Measurements from ENCODE around the gene ZSWIM5.
A peak's percentile ranks its signal among the peaks of the same experiment; 100 is the strongest.

ZSWIM5 gene

DNA sequence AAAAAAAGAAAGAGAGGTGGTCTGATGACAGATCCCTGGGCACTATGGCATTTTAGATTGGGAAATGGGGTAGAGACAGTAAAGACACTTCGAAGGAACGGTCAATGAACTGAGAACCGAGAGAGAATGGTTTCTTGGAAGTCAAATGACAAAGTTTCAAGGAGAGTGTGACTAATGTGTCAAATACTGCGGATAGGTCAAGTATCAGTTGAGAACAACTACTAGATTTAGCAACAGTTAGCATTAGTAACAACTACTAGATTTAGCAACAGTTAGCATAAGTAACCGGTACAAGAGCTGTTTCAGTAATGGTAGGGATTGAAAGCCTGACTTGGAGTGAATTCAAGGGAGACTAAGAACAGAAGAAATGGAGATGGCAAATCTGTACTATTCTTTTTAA, 159.4 kb downstream of the ZSWIM5 start:
- no peak for DNase-seq (ENCODE audit: low read depth)
- H3K4me3 ChIP-seq (replicated peaks; ENCODE audit: low read depth, low read length) = no peak overlapping the region
- TF ChIP-seq, protein P1, sequence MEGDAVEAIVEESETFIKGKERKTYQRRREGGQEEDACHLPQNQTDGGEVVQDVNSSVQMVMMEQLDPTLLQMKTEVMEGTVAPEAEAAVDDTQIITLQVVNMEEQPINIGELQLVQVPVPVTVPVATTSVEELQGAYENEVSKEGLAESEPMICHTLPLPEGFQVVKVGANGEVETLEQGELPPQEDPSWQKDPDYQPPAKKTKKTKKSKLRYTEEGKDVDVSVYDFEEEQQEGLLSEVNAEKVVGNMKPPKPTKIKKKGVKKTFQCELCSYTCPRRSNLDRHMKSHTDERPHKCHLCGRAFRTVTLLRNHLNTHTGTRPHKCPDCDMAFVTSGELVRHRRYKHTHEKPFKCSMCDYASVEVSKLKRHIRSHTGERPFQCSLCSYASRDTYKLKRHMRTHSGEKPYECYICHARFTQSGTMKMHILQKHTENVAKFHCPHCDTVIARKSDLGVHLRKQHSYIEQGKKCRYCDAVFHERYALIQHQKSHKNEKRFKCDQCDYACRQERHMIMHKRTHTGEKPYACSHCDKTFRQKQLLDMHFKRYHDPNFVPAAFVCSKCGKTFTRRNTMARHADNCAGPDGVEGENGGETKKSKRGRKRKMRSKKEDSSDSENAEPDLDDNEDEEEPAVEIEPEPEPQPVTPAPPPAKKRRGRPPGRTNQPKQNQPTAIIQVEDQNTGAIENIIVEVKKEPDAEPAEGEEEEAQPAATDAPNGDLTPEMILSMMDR (IDR thresholded peaks at IDR 0.05; ENCODE audit: low read length, missing control alignments) = no peak

DNA sequence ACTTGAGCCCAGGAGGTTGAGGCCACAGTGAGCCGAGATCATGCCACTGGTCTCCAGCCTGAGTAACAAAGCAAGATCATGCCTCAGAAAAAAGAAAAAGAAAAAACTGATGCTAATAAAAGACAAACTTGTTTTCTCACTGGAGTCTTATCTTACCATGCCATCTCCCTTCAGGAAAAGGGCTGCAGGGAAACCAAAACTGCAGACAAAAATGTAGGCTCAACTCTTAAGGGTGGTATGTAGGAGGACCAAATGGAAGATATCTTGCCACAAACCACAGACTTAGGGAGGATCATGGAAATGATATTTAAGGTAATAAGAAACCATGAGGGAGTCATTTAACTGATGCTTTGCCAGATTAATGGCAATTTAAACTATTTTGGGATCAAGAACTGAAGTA, 161.5 kb downstream of the ZSWIM5 start:
- H3K4me3 ChIP-seq (replicated peaks; ENCODE audit: low read depth, low read length) = no peak overlapping the region
- TF ChIP-seq, protein P1 (IDR thresholded peaks at IDR 0.05; ENCODE audit: low read length, missing control alignments) = no peak
- no peak for DNase-seq (ENCODE audit: low read depth)

DNA sequence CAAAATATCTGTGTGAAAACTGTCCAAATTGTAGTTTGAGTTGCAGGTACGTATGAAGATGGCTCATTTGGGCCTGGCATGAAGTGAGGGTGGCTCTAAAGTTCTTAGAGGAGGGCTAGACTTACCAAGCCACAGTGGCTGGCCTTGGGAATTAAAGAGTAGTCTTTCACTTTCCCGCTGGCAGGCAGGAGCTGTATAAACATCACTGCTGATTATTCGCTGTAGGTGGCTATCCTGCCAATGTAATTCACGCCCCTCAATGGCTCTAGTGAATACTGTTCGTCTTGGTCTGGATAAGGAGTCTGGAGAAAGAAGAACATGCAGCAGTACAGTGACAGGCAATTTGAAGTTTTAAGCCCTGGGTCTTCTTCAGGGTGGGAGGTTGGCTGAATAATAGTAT, 163.3 kb downstream of the ZSWIM5 start:
- H3K4me3 ChIP-seq (replicated peaks; ENCODE audit: low read depth, low read length) = no peak overlapping the region
- TF ChIP-seq, protein P1 (IDR thresholded peaks at IDR 0.05; ENCODE audit: low read length, missing control alignments) = no peak
- no peak for DNase-seq (ENCODE audit: low read depth)

DNA sequence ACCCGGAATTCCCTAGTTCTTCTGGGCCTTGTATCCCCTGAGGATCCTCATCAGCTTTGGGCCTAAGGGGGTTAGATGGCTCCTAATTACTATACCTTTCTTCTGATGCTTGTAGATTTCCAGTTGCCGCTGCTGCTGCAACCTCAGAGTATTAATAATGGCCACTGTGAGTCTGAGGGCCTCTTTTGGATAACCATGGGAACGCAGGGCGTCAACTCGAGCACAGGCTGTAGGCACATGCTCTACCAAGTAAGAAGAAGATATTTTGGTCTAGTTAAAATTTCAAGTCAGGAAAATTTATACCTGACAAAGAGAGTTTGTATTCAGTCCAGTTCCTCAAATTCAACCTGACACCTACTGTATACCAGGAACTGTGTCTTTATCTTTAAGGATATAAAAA, 166.1 kb downstream of the ZSWIM5 start:
- TF ChIP-seq, protein P1 (IDR thresholded peaks at IDR 0.05; ENCODE audit: low read length, missing control alignments) = no peak

DNA sequence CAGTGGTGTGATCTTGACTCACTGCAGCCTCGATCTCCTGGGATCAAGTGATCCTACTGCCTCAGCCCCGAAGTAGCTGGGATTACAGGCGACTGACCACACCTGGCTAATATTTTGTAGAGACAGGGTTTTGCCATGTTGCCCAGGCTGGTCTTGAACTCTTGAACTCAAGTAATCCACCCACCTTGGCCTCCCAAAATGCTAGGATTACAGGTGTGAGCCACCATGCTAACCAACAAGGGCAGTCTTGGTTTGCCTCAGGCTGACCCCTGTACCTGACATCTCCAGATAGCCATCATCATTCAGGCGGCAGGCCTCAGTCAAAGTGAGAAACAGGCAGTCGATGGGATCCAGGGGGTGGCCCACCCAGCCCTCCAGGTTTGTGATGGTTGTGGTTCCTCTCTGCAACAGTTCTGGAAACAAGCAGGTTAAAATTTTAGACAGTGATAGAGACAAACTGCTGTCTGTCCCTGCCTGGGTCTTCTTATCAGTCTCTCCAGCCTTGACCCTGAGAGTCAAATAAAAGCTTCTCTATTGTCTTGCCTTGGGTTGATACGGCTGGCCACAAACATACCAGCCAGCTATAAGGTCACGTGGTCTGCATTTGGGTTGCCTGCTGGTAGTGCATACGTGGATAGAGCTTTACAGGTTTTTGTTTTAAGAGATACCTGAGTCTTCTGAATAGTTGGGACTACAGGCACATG, 167.6 kb downstream of the ZSWIM5 start:
- TF ChIP-seq, protein P1 (IDR thresholded peaks at IDR 0.05; ENCODE audit: low read length, missing control alignments) = no peak
- DNase-seq (ENCODE audit: low read depth) = no peak
- H3K4me3 ChIP-seq (replicated peaks; ENCODE audit: low read depth, low read length) = no peak overlapping the region

More for the DNA sequence above, 166.1 kb downstream of the ZSWIM5 start:
- H3K4me3 ChIP-seq (replicated peaks; ENCODE audit: low read depth, low read length) = no peak overlapping the region
- DNase-seq (ENCODE audit: low read depth) = no peak

DNA sequence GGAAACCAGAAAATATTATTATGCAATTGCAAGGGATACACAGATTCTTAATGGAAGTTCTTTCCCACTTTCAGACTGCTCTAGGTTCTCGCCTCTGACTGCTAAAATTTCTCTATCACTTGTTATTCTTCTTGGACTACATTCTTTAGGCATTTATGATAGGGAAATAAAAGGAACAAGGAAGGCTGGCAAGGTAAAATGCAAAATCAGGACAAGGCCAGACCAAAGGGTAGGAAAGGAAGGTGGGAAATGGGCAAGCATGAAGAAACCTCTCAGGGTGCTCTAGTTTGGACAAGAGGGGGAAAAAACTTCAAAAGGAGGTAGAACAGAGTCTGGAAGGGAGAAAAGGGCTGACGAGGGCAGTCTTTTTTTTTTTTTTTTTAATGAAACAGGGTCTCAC, 168.2 kb downstream of the ZSWIM5 start:
- TF ChIP-seq, protein P1 (IDR thresholded peaks at IDR 0.05; ENCODE audit: low read length, missing control alignments) = no peak

DNA sequence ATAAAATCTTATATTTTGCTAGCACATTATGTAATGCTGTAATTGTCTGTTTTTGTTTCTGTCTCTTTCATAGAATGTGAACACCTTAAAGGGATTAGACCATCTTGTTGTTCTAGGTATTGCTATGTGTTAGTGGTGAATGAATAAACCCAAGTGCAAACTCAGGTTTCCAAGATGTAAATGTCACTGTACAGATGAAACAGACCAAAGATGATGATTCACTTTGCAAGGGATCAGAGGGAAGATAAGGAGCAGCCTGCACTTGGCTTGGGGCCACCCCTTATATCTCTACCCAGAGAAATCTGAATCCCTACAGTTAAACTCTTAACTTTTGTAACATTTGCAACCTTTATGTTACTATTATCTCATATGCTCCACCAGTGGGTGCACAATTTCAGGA, 168.9 kb downstream of the ZSWIM5 start:
- no peak overlapping the region for H3K4me3 ChIP-seq (replicated peaks; ENCODE audit: low read depth, low read length)
- TF ChIP-seq, protein P1 (IDR thresholded peaks at IDR 0.05; ENCODE audit: low read length, missing control alignments) = no peak
- peak; percentile 5 for DNase-seq (ENCODE audit: low read depth)

More for the DNA sequence above, 168.2 kb downstream of the ZSWIM5 start:
- DNase-seq (ENCODE audit: low read depth) = no peak
- no peak overlapping the region for H3K4me3 ChIP-seq (replicated peaks; ENCODE audit: low read depth, low read length)

Measured in fibroblast of pulmonary artery (primary cell).